DMS79 treated with DMSO at 0.1 percent for 48 hours (cell line): Measurements from ENCODE around the gene ZC3H8.
"Not testable (repeated sequence)": the region's sequence is repeated elsewhere in the genome, so short reads cannot be mapped to it uniquely, and the experiment has no call there.

ENCODE experiments used
- DNase-seq: peaks from one replicate; lab custom pipeline; 2025; lab: John Stamatoyannopoulos, UW

The ZC3H8 gene

DNA sequence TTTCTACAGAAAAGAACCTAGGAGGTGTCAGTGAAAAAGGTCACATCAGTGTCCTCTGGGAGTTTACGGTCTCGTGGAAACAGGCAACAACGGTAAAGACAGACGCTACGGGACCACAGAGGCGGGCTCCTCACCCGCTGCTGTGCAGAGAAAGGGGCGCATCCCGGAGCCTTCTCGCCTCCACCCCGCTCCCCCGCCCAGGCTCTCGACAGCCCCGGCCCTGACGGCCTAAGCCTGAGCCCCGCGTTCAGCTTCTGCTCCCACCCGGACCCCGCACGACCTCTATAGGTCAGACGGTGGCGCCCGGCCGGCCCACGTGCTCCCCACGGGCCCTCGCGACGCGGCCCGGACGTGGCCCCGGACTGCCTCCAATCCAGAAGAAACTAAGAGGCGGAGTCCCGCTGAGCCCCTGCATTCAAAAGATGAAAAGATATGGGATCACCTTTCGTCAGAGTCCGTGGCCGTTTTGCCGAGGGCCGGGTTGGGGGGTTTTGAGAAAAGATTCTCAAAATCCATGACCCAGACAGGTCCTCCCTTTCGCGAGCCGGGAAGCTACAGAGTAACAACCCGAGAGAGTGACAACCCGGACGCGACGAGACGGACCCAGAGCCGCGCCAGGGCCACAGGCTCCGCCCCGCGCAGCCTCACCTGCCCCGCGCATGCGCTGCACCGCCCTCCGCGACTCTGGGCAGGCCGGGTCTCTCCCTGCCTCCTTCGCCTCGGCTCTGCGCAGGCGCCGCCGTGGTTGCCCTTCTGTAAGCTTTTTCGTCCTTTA is at the start of gene ZC3H8:
ZC3H8 (minus strand) TSS at position 577 of the 775 bp plus-strand sequence; CDS start at position 516, 61 bp downstream.
- peak; percentile 90 for DNase-seq

DNA sequence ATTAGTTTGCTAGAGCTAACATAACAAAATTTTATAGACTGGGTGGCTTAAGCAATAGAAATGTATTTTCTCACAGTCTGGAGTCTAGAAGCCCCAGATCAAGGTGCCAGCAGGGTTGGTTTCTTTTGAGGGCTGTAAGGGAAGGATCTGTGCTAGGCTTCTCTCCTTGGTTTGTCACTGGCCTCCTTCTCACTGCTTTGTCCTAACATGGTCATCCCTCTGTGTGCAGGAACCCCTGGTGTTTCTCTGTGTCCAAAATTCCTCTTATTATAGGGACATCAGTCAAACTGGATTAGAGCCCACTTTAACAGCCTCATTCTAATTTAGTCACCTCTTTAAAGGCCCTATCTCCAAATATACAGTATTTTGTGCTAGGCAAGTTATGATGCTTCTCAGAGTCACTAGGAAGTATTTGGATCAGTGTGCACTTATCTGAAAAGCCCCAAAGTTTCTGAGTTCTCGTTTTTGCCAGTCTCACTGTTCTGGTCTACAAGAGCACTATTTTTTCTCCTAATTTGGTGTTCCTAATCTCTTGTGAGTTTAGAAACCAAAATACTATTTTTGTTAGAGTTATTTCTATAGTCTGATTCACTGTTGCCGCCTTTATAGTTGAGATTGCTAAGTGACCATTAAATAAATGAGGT is 49.6 kb upstream of the ZC3H8 start:
- no peak for DNase-seq

DNA sequence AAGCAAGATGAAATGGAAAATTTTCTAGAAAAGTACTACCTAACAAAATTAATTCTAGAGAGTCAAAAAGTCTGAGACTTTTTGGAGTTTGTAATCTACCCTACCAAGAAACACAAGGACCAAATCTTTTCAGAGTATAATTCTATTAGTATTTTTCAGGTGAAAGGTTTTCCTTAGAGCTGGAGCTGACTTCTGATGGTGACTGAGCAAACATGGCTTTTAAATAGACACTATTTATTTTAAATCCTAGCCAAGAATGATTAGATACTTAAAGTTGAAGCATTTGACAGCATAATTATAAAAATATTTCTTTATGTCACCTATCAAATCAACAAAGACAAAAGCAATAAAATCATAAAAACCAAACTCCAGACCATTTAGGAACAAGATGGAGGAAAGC is 47.1 kb upstream of the ZC3H8 start:
- DNase-seq = no peak

DNA sequence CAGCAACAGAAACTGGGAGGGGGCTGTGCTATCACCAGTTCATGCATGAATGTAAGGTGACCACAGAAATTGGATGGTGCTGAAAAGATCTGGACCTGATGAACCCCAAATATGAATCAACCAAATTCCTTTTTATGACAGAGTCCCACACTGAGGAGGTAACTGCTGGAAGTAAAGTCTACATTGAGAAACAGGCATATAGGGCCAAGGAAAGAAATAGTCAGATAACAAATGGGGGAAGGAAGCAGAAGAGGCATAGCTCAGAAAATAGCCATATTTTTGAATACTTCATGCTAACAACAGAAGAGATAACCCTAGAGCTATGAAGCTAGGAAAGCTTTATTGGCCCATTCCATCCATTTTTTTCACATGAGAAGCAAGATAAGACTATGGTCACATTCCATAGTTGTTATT is 46.3 kb upstream of the ZC3H8 start:
- no peak for DNase-seq

DNA sequence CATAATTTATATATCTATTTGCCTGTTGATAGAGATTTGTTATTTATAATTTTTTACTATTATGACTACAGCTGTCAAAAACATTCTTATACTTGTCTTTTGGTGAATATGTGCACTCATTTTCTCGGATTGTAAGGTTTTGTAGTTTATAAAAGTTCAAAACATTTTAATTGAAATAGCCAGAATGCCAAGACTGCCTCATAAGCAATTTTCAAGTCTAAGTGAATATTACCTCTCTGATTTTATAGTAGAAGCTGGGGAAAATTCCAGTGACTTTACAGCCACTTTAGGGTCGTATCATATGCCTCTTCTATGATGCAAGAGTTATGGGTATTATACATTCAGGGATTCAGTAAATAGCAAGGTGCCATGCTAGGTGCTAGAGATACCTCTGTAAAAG is 41.6 kb upstream of the ZC3H8 start:
- no peak for DNase-seq

DNA sequence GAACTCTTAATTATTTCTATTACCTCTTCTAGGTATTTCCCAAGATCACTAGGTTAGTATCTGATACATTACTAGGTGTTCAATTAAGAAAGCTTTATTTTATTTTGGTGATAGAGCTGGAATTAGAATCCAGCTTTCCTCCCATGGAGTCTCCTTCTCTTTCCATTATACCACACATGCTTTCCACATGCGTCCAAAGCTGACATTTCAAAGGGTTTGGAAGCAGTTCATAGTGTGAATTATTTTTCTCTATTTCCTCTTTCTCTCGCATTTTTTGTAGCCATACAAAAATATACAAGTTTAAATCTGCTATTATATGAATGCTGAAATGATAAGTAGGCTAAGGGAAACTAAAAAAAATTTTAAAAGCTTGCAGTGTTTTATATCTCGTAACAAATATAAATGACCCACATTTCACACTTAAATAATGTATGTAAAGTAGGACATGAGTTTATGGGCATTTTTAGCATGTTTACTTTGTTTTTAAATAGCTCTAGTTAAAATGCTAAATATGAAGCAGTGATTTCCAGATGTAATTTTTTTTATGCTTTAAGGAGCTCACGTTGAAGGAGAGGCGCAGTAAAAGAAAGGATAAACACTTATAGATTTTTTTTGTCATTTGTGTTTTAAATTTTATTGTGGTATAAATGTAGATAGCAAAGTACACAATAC is 40.7 kb upstream of the ZC3H8 start:
- DNase-seq = no peak

DNA sequence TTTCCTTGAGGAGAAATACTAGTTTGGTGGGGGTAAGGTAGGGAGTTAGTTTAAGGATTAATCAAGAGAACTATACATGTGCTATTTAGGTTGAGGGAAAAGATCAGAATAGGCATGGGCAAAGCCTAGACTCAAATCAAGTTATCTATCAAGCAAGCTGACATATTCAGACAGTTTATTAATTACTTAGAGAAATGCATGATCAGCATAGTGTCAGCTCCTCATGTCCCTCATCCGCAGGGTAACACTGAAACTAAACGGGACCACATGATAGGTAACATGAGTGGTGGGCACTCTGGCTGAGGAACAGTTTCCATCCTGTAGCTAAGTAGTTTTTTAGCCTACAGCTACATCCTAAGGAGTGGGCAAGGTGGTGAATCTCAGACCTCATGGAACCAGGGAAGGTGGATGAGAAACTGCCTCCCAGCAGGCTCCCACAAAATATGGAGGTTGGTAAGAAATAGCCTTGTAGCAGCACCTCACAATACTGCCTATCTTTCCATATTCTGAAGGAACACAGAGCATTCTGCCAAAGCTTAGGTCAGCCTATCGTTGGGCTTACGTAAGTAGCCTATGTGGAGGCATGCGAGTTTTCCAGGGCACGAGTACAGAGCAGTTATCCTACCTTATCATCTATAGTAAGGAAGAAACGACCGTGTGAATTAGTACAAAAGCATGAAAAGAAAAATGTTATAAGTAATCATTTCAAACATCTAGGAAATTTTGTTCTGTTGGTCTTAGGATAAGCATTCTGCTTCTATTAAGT is 39.0 kb upstream of the ZC3H8 start:
- DNase-seq = no peak

DNA sequence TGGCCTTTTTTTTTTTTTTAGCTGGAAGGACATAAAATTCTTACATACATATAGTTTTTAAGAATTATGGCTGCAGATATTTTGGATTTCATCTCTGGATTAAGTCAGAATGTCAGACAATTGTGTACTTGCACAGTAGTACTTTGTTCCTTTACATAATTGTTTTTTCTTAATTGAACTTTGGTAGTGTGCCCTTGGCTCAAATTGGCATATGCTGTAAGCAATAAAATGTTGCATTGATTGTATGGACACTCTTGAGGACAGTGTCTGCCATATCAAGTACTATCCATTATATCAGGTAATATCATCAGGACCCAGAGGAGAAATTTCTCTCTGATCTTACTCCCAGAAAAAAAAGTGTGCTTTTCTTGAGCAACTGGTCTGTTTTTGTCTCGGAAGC is 35.8 kb upstream of the ZC3H8 start:
- no peak for DNase-seq

DNA sequence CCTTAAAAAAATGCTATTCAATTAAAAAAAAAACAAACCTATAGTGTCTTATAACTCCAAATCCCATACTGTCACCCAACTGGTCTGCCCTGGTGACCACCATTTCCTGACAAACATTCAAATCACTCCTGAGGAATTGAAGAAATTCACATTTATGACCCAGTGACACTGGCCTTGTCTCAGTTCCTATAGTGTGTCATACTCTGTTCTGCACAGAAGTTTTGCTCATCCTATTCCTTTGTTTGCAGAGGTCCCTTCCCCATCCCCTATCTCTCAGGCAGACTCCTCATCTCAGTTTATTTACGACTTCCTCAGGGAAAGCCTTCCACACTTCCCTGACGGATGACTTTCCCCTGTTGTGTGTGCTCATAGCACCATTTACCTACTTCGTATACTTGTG is 35.2 kb upstream of the ZC3H8 start:
- no peak for DNase-seq

DNA sequence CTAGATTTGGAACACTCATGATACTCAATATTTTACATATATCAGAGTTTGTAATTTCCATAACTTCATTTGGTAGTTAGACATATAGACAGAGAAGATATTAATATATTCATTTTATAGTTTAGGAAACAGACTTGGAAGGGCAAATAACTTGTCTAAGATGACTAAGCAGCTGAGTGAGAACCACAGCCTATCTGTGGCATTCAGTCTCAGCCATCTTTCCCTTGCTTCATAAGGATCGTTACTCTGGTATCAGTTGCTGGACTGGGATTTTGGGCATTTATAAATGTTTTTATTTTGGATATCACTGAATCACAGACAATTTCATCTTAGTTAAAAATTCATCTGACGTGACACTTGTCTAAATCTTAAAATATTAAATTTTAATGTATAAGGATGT is 28.7 kb upstream of the ZC3H8 start:
- DNase-seq = not testable (repeated sequence)

DNA sequence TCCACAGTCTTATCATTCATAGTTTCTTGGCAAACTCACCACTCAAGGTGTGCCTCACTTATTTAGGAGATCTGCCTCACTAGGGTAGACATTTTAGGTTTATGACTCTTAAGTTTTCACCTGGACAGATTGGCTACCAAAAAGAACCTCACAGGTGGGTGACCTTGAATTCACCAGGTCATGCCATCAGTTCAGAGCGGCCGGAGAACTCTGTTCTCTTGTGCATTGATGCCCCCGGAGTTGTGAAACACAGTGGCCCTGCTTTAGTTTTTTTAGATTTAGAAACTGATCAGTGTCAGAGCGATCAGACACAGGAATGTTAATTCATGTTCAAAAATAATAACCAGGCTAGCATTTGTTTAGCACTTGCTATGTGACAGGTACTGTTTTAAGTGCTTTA is 27.2 kb upstream of the ZC3H8 start:
- DNase-seq = not testable (repeated sequence)

DNA sequence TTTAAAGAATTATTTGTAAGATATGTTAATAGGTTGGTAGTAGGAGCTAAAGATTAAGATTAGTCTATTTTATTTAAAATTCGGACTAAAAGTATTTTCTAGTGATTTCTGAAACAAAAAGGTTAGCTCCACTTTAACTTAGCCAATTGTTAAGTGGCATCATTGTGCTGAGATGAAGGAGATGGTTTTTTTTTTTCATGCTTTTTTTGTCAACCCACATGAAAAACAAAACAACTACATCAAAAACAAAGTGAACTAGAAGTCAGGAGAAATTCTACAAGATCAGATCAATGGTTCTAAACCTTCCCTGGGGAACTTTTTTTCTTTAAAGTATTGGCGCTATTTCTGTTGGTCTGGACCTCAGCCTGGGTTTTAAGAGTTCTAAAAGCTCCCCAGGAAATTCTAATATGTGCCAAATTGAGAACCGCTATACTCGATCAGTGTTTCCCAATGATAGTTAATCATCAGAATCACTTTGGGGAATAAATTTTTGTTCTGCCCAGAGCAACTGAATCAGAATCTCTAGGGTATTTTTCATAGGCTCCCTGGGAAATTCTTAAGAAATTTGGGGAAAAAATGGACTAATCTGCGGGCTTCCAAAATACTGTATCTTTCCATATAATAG is 22.9 kb upstream of the ZC3H8 start:
- DNase-seq = no peak

DNA sequence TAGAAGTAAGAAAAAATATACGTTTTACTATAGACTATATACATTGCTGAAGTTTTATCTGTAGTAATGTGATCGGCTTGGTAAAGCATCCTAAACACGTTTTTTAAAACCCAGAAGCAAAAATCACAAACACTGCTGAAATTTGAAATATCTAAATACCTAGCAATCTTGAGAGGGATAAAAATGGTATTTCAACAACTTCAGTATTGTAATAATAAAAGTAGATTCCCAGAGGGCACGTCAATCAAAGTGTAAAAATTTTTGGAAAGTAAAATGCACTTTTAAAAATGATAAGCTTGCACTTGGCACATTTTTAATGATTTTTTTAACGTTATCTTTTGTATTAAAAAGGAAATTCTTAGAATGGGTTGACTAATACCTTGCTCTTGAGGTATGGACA is 22.1 kb upstream of the ZC3H8 start:
- no peak for DNase-seq

DNA sequence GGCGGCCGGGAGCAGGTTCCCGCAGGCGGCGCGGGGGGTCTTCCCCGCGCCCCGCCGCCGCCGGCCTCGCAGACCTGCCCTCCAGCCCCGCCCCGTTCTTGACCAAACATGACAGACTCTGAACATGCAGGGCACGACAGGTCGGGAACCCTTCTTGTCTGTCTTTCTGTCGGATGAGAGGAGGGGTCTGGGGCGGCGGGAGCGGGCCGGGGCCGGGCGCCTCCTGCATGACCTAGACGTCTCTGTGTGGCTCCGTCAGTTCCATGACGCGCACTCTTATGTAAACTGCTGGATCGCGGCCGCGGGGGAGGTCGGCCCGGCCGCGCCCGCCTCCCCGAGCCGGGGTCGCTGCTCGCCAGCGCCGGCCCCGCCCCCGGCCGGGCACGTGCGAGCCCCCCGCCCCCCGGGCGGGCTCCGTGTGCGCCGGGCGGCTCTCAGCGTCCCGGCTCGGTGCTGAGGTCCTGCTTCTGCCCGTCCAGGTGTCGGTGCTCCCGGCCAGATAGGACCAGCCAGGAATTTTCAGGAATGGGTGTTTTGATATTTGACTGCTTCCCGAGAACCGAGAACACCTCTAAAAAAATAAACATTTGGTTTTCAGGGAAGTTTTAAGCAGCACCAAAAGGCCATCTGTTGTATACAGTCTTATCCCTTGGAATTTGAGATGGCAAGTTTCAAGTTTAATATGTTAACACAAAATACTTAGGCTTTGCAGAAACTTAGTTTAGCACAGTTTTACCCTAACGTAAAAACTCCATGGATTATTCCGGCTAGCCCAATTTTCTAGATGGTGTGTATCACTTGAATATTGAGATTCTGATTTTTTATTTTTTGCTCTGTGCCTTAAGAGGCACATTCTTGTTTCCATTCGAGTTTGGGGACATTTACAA is 21.3 kb upstream of the ZC3H8 start:
- peak; percentile 66 for DNase-seq

DNA sequence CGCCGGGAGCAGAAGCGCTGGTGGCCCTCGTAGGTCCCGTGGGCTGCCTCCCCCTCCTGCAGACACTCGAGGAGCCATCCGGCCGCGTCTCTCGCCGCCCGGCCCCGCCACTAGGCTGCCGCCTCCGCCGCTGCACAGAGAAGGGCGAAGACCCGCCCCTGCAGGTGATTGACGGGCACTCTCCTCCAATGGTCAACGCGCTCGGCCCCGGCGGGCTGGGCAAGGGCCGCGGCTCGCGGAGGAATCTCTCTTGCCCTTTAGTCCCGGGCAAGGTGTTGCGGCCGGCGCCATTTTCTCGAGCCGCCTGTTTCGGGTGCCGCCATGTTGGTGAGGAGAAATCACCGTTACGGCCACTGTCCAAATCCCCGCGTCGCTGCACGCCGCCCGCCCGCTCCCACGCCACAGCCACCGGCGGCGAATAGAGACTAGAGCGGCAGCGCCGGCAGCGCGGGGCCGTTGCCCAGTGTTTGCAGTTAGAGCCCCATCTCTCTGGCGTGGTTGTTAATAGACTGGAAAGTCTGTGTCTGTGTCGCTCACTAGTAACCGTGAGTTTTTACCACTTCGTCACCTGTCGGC is 20.6 kb upstream of the ZC3H8 start, which contains the start of gene ZC3H6:
ZC3H6 (plus strand) TSS at position 287 of the 576 bp plus-strand sequence. CDS start 398 bp downstream, outside the sequence.
- peak; percentile 98 for DNase-seq

DNA sequence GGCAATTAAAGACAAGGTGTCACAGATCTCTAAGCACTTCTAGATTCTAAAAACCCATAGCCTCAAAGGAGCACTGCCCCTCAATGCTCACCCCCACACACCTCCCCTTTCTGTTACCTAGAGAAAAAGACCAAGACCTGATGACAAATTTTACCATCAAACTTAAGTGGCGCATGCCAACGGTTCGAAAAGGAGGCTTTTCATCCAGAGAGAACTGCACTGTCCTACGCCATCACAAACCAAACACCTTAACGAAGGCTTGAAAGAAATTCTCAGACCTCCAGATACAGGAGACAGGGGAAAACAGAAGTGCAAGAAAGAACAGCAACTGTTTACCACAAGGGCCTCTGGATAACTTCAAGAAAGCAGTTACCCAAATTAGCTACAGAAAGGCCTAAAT is 18.5 kb upstream of the ZC3H8 start:
- DNase-seq = no peak

DNA sequence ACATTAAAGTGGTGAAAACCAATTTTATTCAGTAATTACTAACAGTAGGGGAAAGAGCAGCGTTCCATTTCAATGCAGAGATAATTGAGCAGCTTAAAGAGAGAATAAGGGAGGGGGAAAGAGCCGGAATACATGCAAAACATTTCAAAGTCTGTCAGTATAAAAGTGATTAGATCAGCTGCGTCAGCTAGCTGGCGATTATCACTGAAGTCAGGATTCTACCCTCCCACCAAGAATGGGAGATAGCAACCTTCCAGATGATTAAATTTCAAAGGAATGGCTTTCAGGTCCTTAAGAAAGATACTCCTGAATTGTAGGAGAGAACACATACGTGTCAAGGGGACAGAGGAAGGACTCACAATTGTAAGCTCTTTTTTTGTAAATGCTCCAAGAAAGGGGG is 17.8 kb upstream of the ZC3H8 start:
- no peak for DNase-seq

DNA sequence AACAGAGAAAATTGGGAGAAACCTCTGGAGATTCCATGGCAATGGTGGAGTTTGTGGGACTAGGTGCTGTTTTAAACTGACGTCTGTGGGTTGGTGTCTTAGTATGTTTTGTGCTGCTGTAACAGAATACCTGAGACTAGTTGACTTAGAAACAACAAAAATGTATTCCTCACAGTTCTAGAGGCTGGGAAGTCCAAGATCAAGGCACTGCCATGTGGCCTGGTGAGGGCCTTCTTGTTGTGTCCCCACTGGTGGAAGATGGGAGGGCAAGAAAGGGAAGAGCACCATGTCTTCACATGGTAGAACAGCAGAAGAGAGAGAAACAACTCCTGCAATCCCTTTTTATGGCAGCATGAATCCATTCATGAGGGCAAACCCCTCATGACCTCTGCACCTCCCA is 13.7 kb upstream of the ZC3H8 start:
- no peak for DNase-seq

DNA sequence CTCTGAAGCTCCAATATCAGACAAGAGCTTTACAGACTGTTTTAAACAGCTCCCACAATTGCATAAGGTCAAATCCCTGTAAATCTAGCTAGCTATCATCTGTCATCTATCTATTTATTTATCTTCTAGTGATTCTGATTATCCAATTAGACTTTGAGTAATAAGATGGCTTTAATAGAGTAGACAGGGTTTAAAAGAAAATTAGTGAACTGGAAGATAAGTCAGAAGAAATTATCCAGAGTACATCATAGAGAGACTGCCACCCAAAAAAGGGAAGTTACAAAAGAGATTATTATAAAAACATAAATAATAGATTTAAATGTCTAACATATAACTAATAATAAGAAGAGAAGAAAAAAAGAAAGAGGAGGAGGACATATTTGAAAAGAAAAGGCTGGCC is 8.0 kb upstream of the ZC3H8 start:
- DNase-seq = no peak

DNA sequence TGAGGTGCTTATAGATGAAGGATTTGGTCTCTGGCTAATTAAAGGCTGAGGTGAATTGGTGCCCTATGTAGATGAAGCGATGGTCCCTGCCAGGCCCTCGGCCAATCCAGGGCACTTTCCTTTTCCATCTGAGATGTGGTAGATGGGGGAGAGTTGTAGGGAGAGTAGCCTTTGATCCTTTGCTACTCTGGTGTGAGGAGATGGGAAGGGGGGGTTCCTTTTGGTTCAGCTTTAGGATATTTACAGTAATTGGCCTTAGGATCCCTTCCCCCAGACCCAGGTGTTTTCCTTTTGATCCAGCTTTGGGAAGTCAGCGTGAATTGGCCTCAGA is 5.4 kb upstream of the ZC3H8 start:
- no peak for DNase-seq
